ENCODE measurements around the gene HMGCS2. TPM values are rescaled to one million over a fixed set of nuclear protein-coding genes. Genes with fewer than 3 reads are reported as not detected.

The HMGCS2 gene
- total RNA-seq, 4 donors from 2014 or later = not detected

GRCh38 chr1:119747451-119747850, 21.3 kb downstream of the HMGCS2 start:
- TF ChIP-seq EP300 (IDR thresholded peaks at IDR 0.05) (no peak), CTCF (IDR thresholded peaks at IDR 0.05) (no peak), POLR2A (IDR thresholded peaks at IDR 0.05) (no peak)
- 81 to 86% methylated on average over 3 of the region's 3 CpGs for WGBS, 2 donors
- no peak for DNase-seq (ENCODE audit: low spot score in 2 of 2)

GRCh38 chr1:119745034-119745433, 23.7 kb downstream of the HMGCS2 start:
- Histone ChIP-seq H3K27ac (no peak overlapping the region), H3K4me3 (no peak overlapping the region), H3K36me3 (peaks cover 0 to 26% (median 0%) of the 10 kb centered on the region in 3 donors), H3K4me1 (peaks cover 0 to 23% (median 0%) of the 10 kb centered on the region in 4 donors), H3K27me3 (no peaks in the 10 kb centered on the region), H3K9me3 (no peaks in the 10 kb centered on the region)
- WGBS, 2 donors = 88 to 89% methylated on average over 1 of the region's 1 CpG
- TF ChIP-seq CTCF (IDR thresholded peaks at IDR 0.05) (no peak), POLR2A (IDR thresholded peaks at IDR 0.05) (no peak), EP300 (IDR thresholded peaks at IDR 0.05) (no peak)
- DNase-seq (ENCODE audit: low spot score in 2 of 2) = no peak

More at GRCh38 chr1:119747451-119747850, 21.3 kb downstream of the HMGCS2 start:
- no peaks in the 10 kb centered on the region for H3K9me3 ChIP-seq
- H3K36me3 ChIP-seq = peaks cover 0 to 13% (median 0%) of the 10 kb centered on the region in 3 donors
- no peak overlapping the region for H3K4me3 ChIP-seq
- H3K4me1 ChIP-seq = peaks cover 0 to 16% (median 0%) of the 10 kb centered on the region in 4 donors
- H3K27me3 ChIP-seq = no peaks in the 10 kb centered on the region
- no peak overlapping the region for H3K27ac ChIP-seq

- H3K27me3 ChIP-seq = no peaks in the 10 kb centered on the region
- H3K4me1 ChIP-seq = peaks cover 0 to 23% (median 0%) of the 10 kb centered on the region in 4 donors
- TF ChIP-seq EP300 (IDR thresholded peaks at IDR 0.05) (no peak), POLR2A (IDR thresholded peaks at IDR 0.05) (no peak), CTCF (IDR thresholded peaks at IDR 0.05) (no peak)
- no peak for DNase-seq (ENCODE audit: low spot score in 2 of 2)
- H3K4me3 ChIP-seq = no peak overlapping the region
- 74 to 82% methylated on average over 1 of the region's 1 CpG for WGBS, 2 donors
- peaks cover 0 to 26% (median 0%) of the 10 kb centered on the region in 3 donors for H3K36me3 ChIP-seq
- H3K9me3 ChIP-seq = no peaks in the 10 kb centered on the region
- H3K27ac ChIP-seq = no peak overlapping the region
Measured at GRCh38 chr1:119744598-119744942, 24.1 kb downstream of the HMGCS2 start.

GRCh38 chr1:119743776-119744597, 24.7 kb downstream of the HMGCS2 start:
- Histone ChIP-seq H3K27me3 (no peaks in the 10 kb centered on the region), H3K36me3 (peaks cover 0 to 26% (median 0%) of the 10 kb centered on the region in 3 donors), H3K4me3 (no peak overlapping the region), H3K4me1 (peaks cover 0 to 29% (median 0%) of the 10 kb centered on the region in 4 donors), H3K27ac (peak overlapping the region in 1 of 4 donors; percentile 14), H3K9me3 (no peaks in the 10 kb centered on the region)
- peak; percentile 46 to 47 for DNase-seq (ENCODE audit: low spot score in 2 of 2)
- 35 to 38% methylated on average over 17 of the region's 17 CpGs for WGBS, 2 donors
- TF ChIP-seq POLR2A (IDR thresholded peaks at IDR 0.05) = no peak
- no peak for TF ChIP-seq EP300 (IDR thresholded peaks at IDR 0.05)
- peak; percentile 59 to 81 (median 71) for TF ChIP-seq CTCF (IDR thresholded peaks at IDR 0.05)

GRCh38 chr1:119743308-119743707, 25.4 kb downstream of the HMGCS2 start:
- 42 to 48% methylated on average over 3 of the region's 3 CpGs for WGBS, 2 donors
- Histone ChIP-seq H3K9me3 (no peaks in the 10 kb centered on the region), H3K4me1 (peaks cover 0 to 35% (median 0%) of the 10 kb centered on the region in 4 donors), H3K27me3 (no peaks in the 10 kb centered on the region), H3K27ac (no peak overlapping the region), H3K36me3 (peaks cover 0 to 26% (median 0%) of the 10 kb centered on the region in 3 donors), H3K4me3 (no peak overlapping the region)
- DNase-seq (ENCODE audit: low spot score in 2 of 2) = no peak
- TF ChIP-seq POLR2A (IDR thresholded peaks at IDR 0.05) (no peak), EP300 (IDR thresholded peaks at IDR 0.05) (no peak), CTCF (IDR thresholded peaks at IDR 0.05) (no peak)

Measured in tibial nerve (tissue), 4 donors.